Ishikawa (cell line): ENCODE measurements around the gene ZNF674.

Experiments used
- CEBPB ChIP-seq: IDR thresholded peaks from 2 replicates; pipeline ENCODE4 v1.6.1; 2012
- CREB1 ChIP-seq: IDR thresholded peaks from 2 replicates; pipeline ENCODE4 v1.6.1; 2012; ENCODE audit warnings: low read depth
- EGR1 ChIP-seq: IDR thresholded peaks from 2 replicates; pipeline ENCODE4 v1.6.1; 2012
- EP300 ChIP-seq: IDR thresholded peaks from 2 replicates; pipeline ENCODE4 v1.6.1; 2012; ENCODE audit warnings: borderline replicate concordance
- FOXM1 ChIP-seq: IDR thresholded peaks from 2 replicates; pipeline ENCODE4 v1.6.1; 2012; ENCODE audit warnings: low read depth, borderline replicate concordance
- NFIC ChIP-seq: IDR thresholded peaks from 2 replicates; pipeline ENCODE4 v1.6.1; 2012
- RAD21 ChIP-seq: IDR thresholded peaks from 2 replicates; pipeline ENCODE4 v1.6.1; 2012; ENCODE audit warnings: low read depth
- TAF1 ChIP-seq: IDR thresholded peaks from 2 replicates; pipeline ENCODE4 v1.6.1; 2012; ENCODE audit warnings: low read depth, mild to moderate bottlenecking
- TCF12 ChIP-seq: IDR thresholded peaks from 2 replicates; pipeline ENCODE4 v1.6.1; 2012; ENCODE audit warnings: low read depth
- TEAD4 ChIP-seq: IDR thresholded peaks from 2 replicates; pipeline ENCODE4 v1.6.1; 2012
- USF1 ChIP-seq: IDR thresholded peaks from 2 replicates; pipeline ENCODE4 v1.6.1; 2012
- YY1 ChIP-seq: IDR thresholded peaks from 2 replicates; pipeline ENCODE4 v1.6.1; 2012; ENCODE audit warnings: low read depth
- ZBTB7A ChIP-seq: IDR thresholded peaks from 2 replicates; pipeline ENCODE4 v1.6.1; 2012; ENCODE audit warnings: low read depth
- TF ChIP-seq, protein P1 (sequence below): IDR thresholded peaks from 2 replicates; pipeline ENCODE4 v1.6.1; 2012; ENCODE audit warnings: low read depth, mild to moderate bottlenecking
- TF ChIP-seq, protein P2 (sequence below): IDR thresholded peaks from 2 replicates; pipeline ENCODE4 v1.6.1; 2012

Gene ZNF674

DNA sequence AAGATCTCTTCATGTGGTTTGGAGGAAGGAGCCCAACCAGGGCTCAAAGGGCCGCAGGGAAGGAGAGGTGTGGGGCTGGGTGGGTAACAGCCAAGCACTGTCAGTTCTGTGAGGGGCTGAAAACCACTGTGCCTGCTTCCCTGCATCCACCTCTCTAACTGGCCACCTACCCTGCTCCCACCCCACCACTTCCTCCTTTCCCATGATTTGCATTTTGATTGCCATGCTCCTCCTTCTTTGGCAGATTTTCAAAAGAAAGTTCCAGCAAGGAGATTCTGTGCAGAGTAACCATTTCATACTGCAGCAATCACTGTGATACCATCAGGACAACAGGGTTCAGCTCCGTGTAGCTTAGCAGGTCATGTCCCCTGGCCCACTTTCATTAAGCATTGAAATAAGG lies 1.8 kb downstream of the ZNF674 start:
- TF ChIP-seq USF1 (no peak), NFIC (no peak), TEAD4 (no peak), TAF1 (no peak), YY1 (no peak), CEBPB (no peak), TCF12 (no peak), ZBTB7A (no peak)
- TF ChIP-seq, protein P1, sequence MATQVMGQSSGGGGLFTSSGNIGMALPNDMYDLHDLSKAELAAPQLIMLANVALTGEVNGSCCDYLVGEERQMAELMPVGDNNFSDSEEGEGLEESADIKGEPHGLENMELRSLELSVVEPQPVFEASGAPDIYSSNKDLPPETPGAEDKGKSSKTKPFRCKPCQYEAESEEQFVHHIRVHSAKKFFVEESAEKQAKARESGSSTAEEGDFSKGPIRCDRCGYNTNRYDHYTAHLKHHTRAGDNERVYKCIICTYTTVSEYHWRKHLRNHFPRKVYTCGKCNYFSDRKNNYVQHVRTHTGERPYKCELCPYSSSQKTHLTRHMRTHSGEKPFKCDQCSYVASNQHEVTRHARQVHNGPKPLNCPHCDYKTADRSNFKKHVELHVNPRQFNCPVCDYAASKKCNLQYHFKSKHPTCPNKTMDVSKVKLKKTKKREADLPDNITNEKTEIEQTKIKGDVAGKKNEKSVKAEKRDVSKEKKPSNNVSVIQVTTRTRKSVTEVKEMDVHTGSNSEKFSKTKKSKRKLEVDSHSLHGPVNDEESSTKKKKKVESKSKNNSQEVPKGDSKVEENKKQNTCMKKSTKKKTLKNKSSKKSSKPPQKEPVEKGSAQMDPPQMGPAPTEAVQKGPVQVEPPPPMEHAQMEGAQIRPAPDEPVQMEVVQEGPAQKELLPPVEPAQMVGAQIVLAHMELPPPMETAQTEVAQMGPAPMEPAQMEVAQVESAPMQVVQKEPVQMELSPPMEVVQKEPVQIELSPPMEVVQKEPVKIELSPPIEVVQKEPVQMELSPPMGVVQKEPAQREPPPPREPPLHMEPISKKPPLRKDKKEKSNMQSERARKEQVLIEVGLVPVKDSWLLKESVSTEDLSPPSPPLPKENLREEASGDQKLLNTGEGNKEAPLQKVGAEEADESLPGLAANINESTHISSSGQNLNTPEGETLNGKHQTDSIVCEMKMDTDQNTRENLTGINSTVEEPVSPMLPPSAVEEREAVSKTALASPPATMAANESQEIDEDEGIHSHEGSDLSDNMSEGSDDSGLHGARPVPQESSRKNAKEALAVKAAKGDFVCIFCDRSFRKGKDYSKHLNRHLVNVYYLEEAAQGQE: no peak

GRCh38 chrX:46531442-46531841 lies 13.8 kb downstream of the ZNF674 start:
- TF ChIP-seq FOXM1 (no peak), EGR1 (no peak), CREB1 (no peak), TCF12 (no peak), TEAD4 (no peak), RAD21 (no peak), TAF1 (no peak), NFIC (no peak), EP300 (no peak), USF1 (no peak)
- TF ChIP-seq, protein P1: no peak

DNA sequence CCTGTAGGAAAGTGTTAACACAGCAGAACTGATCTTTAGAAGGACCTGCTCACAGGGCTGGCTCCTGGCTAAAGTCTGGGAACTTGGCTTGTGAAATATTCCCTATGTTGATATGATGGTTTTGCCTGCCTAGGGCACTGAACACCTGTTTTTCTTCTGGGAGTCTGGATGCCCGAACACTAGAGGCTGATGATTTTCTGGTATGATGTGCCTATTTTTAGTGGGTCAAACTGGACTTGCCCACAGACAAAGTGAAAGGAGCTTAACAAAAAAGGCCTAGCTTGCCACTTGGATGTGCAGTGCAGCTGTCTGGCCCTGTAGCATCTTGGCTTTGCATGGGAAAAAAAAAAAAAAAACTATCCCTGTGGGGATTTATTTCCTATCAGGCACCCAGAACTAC lies 39.1 kb downstream of the ZNF674 start:
- TF ChIP-seq CEBPB: no peak

GRCh38 chrX:46502848-46503247 lies 42.4 kb downstream of the ZNF674 start:
- TF ChIP-seq EP300 (no peak), ZBTB7A (no peak)

DNA sequence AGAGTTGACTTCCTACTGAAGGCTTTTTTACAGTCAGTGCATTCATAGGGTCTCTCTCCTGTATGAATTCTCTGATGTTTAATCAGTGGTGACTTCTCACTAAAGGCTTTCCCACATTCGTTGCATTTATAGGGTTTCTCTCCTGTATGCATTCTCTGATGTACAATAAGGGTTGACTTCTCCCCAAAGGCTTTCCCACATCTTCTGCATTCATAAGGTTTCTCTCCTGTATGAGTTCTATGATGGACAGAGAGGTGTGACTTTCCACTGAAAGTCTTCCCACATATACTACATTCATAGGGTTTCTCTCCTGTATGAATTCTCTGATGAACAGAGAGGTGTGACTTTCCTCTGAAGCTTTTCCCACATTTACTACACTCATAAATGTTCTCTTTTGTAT lies 45.2 kb downstream of the ZNF674 start:
- no peak for TF ChIP-seq RAD21
- no peak for TF ChIP-seq TAF1
- TF ChIP-seq, protein P2, sequence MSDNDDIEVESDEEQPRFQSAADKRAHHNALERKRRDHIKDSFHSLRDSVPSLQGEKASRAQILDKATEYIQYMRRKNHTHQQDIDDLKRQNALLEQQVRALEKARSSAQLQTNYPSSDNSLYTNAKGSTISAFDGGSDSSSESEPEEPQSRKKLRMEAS: no peak
- TF ChIP-seq NFIC: no peak
- TF ChIP-seq YY1: no peak
- no peak for TF ChIP-seq EGR1
- TF ChIP-seq TCF12: no peak
- TF ChIP-seq ZBTB7A: no peak
- no peak for TF ChIP-seq TEAD4
- no peak for TF ChIP-seq CREB1
- no peak for TF ChIP-seq USF1
- no peak for TF ChIP-seq FOXM1
- TF ChIP-seq, protein P1: no peak
- TF ChIP-seq CEBPB: no peak
- TF ChIP-seq EP300: no peak
